Measurements from ENCODE around the gene ADARB2. TPM values are rescaled to one million over a fixed set of nuclear protein-coding genes. Genes with fewer than 3 reads are reported as not detected.

Gene ADARB2
- total and polyA plus RNA-seq, 4 donors: 0.55 to 0.70 (median 0.59) TPM; not detected in 1

DNA sequence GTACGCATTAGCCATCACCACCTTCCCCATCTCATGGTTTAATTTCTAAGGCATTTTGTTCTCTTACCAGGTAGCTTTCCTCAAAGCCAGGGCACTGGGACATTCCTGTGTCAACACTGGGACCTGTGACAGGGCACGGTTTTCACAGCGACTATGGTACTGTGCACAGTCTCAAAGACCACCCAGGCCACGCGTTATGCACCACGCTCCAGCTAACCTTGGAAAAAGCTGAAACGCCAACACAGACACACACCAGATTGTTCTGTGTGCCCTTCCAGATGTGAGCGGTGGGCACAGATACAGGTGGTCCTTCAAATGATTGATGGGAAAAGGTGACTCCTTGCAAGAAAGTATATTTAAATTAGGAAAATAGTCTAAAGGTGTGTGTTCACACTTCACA is 343.8 kb downstream of the ADARB2 start:
- H3K27me3 ChIP-seq (ENCODE audit: control insufficient read depth in 4 of 4, insufficient read depth in 4 of 4, low read length in 3 of 4): no peaks in the 10 kb centered on the region
- 92% methylated on average over 8 of the region's 8 CpGs for WGBS
- DNase-seq (ENCODE audit: low spot score): peak; percentile 5
- no peaks in the 10 kb centered on the region for H3K36me3 ChIP-seq (ENCODE audit: control insufficient read depth in 4 of 4, insufficient read depth in 3 of 4, low read depth in 1 of 4, low read length in 3 of 4)
- no peak overlapping the region for H3K4me3 ChIP-seq (ENCODE audit: low read depth in 1 of 3, low read length in 3 of 3)
- no peak for TF ChIP-seq SP1 (IDR thresholded peaks at IDR 0.05)
- TF ChIP-seq NR2F2 (IDR thresholded peaks at IDR 0.05): no peak
- TF ChIP-seq, protein P1, sequence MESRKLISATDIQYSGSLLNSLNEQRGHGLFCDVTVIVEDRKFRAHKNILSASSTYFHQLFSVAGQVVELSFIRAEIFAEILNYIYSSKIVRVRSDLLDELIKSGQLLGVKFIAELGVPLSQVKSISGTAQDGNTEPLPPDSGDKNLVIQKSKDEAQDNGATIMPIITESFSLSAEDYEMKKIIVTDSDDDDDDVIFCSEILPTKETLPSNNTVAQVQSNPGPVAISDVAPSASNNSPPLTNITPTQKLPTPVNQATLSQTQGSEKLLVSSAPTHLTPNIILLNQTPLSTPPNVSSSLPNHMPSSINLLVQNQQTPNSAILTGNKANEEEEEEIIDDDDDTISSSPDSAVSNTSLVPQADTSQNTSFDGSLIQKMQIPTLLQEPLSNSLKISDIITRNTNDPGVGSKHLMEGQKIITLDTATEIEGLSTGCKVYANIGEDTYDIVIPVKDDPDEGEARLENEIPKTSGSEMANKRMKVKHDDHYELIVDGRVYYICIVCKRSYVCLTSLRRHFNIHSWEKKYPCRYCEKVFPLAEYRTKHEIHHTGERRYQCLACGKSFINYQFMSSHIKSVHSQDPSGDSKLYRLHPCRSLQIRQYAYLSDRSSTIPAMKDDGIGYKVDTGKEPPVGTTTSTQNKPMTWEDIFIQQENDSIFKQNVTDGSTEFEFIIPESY (IDR thresholded peaks at IDR 0.05): no peak
- TF ChIP-seq, protein P2, sequence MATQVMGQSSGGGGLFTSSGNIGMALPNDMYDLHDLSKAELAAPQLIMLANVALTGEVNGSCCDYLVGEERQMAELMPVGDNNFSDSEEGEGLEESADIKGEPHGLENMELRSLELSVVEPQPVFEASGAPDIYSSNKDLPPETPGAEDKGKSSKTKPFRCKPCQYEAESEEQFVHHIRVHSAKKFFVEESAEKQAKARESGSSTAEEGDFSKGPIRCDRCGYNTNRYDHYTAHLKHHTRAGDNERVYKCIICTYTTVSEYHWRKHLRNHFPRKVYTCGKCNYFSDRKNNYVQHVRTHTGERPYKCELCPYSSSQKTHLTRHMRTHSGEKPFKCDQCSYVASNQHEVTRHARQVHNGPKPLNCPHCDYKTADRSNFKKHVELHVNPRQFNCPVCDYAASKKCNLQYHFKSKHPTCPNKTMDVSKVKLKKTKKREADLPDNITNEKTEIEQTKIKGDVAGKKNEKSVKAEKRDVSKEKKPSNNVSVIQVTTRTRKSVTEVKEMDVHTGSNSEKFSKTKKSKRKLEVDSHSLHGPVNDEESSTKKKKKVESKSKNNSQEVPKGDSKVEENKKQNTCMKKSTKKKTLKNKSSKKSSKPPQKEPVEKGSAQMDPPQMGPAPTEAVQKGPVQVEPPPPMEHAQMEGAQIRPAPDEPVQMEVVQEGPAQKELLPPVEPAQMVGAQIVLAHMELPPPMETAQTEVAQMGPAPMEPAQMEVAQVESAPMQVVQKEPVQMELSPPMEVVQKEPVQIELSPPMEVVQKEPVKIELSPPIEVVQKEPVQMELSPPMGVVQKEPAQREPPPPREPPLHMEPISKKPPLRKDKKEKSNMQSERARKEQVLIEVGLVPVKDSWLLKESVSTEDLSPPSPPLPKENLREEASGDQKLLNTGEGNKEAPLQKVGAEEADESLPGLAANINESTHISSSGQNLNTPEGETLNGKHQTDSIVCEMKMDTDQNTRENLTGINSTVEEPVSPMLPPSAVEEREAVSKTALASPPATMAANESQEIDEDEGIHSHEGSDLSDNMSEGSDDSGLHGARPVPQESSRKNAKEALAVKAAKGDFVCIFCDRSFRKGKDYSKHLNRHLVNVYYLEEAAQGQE (IDR thresholded peaks at IDR 0.05): no peak
- TF ChIP-seq, protein P3, sequence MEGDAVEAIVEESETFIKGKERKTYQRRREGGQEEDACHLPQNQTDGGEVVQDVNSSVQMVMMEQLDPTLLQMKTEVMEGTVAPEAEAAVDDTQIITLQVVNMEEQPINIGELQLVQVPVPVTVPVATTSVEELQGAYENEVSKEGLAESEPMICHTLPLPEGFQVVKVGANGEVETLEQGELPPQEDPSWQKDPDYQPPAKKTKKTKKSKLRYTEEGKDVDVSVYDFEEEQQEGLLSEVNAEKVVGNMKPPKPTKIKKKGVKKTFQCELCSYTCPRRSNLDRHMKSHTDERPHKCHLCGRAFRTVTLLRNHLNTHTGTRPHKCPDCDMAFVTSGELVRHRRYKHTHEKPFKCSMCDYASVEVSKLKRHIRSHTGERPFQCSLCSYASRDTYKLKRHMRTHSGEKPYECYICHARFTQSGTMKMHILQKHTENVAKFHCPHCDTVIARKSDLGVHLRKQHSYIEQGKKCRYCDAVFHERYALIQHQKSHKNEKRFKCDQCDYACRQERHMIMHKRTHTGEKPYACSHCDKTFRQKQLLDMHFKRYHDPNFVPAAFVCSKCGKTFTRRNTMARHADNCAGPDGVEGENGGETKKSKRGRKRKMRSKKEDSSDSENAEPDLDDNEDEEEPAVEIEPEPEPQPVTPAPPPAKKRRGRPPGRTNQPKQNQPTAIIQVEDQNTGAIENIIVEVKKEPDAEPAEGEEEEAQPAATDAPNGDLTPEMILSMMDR (IDR thresholded peaks at IDR 0.05; ENCODE audit: low read depth, low read length, missing input control): no peak
- TF ChIP-seq, protein P4, sequence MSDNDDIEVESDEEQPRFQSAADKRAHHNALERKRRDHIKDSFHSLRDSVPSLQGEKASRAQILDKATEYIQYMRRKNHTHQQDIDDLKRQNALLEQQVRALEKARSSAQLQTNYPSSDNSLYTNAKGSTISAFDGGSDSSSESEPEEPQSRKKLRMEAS (IDR thresholded peaks at IDR 0.05): no peak
- no peak for TF ChIP-seq FOXA2 (IDR thresholded peaks at IDR 0.05)
- no peak for TF ChIP-seq HNF4G (IDR thresholded peaks at IDR 0.05)
- no peak for TF ChIP-seq EGR1 (IDR thresholded peaks at IDR 0.05; ENCODE audit: low read depth in 2 of 2)
- no peak overlapping the region for H3K27ac ChIP-seq (ENCODE audit: low read depth in 1 of 2, low read length in 2 of 2)
- H3K9ac ChIP-seq (ENCODE audit: low read depth in 1 of 2, low read length in 2 of 2): no peak overlapping the region
- H3K4me1 ChIP-seq (ENCODE audit: control insufficient read depth in 4 of 4, insufficient read depth in 4 of 4, low read length in 3 of 4): no peaks in the 10 kb centered on the region
- no peaks in the 10 kb centered on the region for H3K9me3 ChIP-seq (ENCODE audit: control insufficient read depth in 4 of 4, low read length in 3 of 4)

DNA sequence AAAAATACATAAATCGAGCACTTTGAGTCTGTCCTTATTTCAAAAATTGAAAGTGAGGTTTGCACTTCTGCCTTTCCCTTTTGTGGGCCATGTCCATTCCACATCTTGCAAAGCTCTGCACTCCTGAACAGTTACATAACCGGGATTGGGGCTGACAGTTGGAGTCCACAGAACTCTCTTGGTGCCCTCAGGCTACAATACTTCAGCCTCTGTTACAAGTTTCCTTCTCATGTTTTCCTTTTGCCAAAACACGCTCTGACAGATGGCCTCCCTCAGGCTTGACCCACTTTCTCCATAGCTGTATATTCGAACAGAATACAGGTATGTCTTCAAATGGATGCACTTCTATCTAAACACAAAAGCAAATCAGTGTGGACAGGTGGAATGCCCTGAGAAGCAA is 345.2 kb downstream of the ADARB2 start:
- H3K36me3 ChIP-seq (ENCODE audit: control insufficient read depth in 4 of 4, insufficient read depth in 3 of 4, low read depth in 1 of 4, low read length in 3 of 4): no peaks in the 10 kb centered on the region
- H3K27ac ChIP-seq (ENCODE audit: low read depth in 1 of 2, low read length in 2 of 2): no peak overlapping the region
- H3K9ac ChIP-seq (ENCODE audit: low read depth in 1 of 2, low read length in 2 of 2): no peak overlapping the region
- no peak for DNase-seq (ENCODE audit: low spot score)
- WGBS: 73% methylated on average over 4 of the region's 4 CpGs
- no peaks in the 10 kb centered on the region for H3K4me1 ChIP-seq (ENCODE audit: control insufficient read depth in 4 of 4, insufficient read depth in 4 of 4, low read length in 3 of 4)
- no peaks in the 10 kb centered on the region for H3K9me3 ChIP-seq (ENCODE audit: control insufficient read depth in 4 of 4, low read length in 3 of 4)
- no peak overlapping the region for H3K4me3 ChIP-seq (ENCODE audit: low read depth in 1 of 3, low read length in 3 of 3)
- H3K27me3 ChIP-seq (ENCODE audit: control insufficient read depth in 4 of 4, insufficient read depth in 4 of 4, low read length in 3 of 4): no peaks in the 10 kb centered on the region
- TF ChIP-seq YY1 (IDR thresholded peaks at IDR 0.05) (no peak), FOXA1 (IDR thresholded peaks at IDR 0.05) (no peak), HNF4G (IDR thresholded peaks at IDR 0.05) (no peak), JUND (IDR thresholded peaks at IDR 0.05) (no peak), RXRA (IDR thresholded peaks at IDR 0.05) (no peak), TAF1 (conservative IDR thresholded peaks at IDR 0.05) (no peak), NR2F2 (IDR thresholded peaks at IDR 0.05) (no peak), RAD21 (IDR thresholded peaks at IDR 0.05) (no peak), SP1 (IDR thresholded peaks at IDR 0.05) (no peak), HNF4A (conservative IDR thresholded peaks at IDR 0.05) (no peak), FOXA2 (IDR thresholded peaks at IDR 0.05) (no peak)
- TF ChIP-seq, protein P1 (IDR thresholded peaks at IDR 0.05): no peak
- TF ChIP-seq, protein P3 (IDR thresholded peaks at IDR 0.05; ENCODE audit: low read depth, low read length, missing input control): no peak
- TF ChIP-seq, protein P5, sequence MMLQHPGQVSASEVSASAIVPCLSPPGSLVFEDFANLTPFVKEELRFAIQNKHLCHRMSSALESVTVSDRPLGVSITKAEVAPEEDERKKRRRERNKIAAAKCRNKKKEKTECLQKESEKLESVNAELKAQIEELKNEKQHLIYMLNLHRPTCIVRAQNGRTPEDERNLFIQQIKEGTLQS (IDR thresholded peaks at IDR 0.05): no peak
